ENCODE measurements around the gene TCAP.

DNA sequence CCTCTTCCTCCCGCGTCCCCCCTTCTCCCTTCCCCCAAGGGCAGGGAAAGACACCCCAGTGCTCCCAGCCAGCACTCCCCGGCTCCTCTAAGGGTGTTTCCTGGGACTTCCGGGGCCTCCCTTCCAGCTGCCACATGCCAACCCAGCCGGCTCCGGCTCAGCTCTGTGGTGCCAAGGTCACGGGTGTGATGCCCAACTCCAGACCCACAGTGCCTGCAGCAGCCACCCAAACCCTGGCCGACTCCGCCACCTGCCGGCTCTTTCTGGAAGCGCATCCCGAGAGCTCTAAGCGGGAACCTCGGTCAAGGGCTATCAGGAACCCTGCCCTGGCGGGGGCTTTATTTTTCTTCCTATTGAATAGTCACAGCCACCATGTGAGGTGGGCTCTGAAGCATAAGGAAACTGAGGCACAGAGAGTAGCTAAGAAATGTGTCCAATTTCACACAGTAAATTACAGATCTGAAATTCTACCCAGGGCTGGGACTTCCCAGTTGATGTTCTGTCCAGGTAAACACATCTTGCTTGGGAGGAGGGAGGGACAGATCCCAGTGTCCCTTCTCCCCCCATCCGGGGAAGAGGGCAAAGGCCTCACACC is 41.7 kb upstream of the TCAP start:
- TF ChIP-seq, protein P1, sequence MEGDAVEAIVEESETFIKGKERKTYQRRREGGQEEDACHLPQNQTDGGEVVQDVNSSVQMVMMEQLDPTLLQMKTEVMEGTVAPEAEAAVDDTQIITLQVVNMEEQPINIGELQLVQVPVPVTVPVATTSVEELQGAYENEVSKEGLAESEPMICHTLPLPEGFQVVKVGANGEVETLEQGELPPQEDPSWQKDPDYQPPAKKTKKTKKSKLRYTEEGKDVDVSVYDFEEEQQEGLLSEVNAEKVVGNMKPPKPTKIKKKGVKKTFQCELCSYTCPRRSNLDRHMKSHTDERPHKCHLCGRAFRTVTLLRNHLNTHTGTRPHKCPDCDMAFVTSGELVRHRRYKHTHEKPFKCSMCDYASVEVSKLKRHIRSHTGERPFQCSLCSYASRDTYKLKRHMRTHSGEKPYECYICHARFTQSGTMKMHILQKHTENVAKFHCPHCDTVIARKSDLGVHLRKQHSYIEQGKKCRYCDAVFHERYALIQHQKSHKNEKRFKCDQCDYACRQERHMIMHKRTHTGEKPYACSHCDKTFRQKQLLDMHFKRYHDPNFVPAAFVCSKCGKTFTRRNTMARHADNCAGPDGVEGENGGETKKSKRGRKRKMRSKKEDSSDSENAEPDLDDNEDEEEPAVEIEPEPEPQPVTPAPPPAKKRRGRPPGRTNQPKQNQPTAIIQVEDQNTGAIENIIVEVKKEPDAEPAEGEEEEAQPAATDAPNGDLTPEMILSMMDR (IDR thresholded peaks at IDR 0.05): peak; percentile 85
- TF ChIP-seq TCF12 (IDR thresholded peaks at IDR 0.05): no peak
- TF ChIP-seq MEF2A (IDR thresholded peaks at IDR 0.05; ENCODE audit: borderline replicate concordance, low read depth): no peak
- no peak for TF ChIP-seq TAF1 (IDR thresholded peaks at IDR 0.05; ENCODE audit: borderline replicate concordance, low read depth, low read length)
- TF ChIP-seq, protein P2, sequence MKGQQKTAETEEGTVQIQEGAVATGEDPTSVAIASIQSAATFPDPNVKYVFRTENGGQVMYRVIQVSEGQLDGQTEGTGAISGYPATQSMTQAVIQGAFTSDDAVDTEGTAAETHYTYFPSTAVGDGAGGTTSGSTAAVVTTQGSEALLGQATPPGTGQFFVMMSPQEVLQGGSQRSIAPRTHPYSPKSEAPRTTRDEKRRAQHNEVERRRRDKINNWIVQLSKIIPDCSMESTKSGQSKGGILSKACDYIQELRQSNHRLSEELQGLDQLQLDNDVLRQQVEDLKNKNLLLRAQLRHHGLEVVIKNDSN (IDR thresholded peaks at IDR 0.05; ENCODE audit: borderline replicate concordance, low read depth): no peak
- no peak for TF ChIP-seq NRF1 (IDR thresholded peaks at IDR 0.05; ENCODE audit: low read depth, low read length)
- TF ChIP-seq ELF1 (IDR thresholded peaks at IDR 0.05): no peak
- TF ChIP-seq, protein P3, sequence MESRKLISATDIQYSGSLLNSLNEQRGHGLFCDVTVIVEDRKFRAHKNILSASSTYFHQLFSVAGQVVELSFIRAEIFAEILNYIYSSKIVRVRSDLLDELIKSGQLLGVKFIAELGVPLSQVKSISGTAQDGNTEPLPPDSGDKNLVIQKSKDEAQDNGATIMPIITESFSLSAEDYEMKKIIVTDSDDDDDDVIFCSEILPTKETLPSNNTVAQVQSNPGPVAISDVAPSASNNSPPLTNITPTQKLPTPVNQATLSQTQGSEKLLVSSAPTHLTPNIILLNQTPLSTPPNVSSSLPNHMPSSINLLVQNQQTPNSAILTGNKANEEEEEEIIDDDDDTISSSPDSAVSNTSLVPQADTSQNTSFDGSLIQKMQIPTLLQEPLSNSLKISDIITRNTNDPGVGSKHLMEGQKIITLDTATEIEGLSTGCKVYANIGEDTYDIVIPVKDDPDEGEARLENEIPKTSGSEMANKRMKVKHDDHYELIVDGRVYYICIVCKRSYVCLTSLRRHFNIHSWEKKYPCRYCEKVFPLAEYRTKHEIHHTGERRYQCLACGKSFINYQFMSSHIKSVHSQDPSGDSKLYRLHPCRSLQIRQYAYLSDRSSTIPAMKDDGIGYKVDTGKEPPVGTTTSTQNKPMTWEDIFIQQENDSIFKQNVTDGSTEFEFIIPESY (IDR thresholded peaks at IDR 0.05; ENCODE audit: borderline replicate concordance, low read depth): no peak
- TF ChIP-seq RFX5 (IDR thresholded peaks at IDR 0.05; ENCODE audit: low read length): no peak
- TF ChIP-seq, protein P4, sequence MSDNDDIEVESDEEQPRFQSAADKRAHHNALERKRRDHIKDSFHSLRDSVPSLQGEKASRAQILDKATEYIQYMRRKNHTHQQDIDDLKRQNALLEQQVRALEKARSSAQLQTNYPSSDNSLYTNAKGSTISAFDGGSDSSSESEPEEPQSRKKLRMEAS (IDR thresholded peaks at IDR 0.05; ENCODE audit: low read depth): 0 out of 2 replicates have a peak, but pooled peaks have one; percentile 31
- no peak for TF ChIP-seq GATA2 (CRISPR knock-in tag; IDR thresholded peaks at IDR 0.05)
- no peak for TF ChIP-seq POLR2AphosphoS5 (IDR thresholded peaks at IDR 0.05; ENCODE audit: low read depth, low read length)
- TF ChIP-seq EP300 (IDR thresholded peaks at IDR 0.05; ENCODE audit: borderline replicate concordance in 1 of 2, low read depth in 1 of 2, low read length in 1 of 2): no peak

Data from SK-N-SH (cell line).